Mucosa of stomach (tissue), 1 donor: ENCODE measurements around the gene CD247.

ENCODE experiments used
- H3K27me3 ChIP-seq: one replicate; pipeline ENCODE4 v1.7.0; 2013; ENCODE audit warnings: mild to moderate bottlenecking, low read length; ENCODE audit not compliant: control insufficient read depth, insufficient read depth
- H3K36me3 ChIP-seq: one replicate; pipeline ENCODE4 v1.7.0; 2013; ENCODE audit warnings: low read length; ENCODE audit not compliant: control insufficient read depth, insufficient read depth
- H3K4me1 ChIP-seq: one replicate; pipeline ENCODE4 v1.7.0; 2013; ENCODE audit warnings: mild to moderate bottlenecking, low read length; ENCODE audit not compliant: control insufficient read depth, insufficient read depth
- H3K4me3 ChIP-seq: one replicate; pipeline ENCODE4 v1.7.0; 2013; ENCODE audit warnings: low read length
- H3K9ac ChIP-seq: one replicate; pipeline ENCODE4 v1.7.0; 2013; ENCODE audit warnings: mild to moderate bottlenecking, low read length, moderate library complexity
- H3K9me3 ChIP-seq: one replicate; pipeline ENCODE4 v1.7.0; 2013; ENCODE audit warnings: mild to moderate bottlenecking, low read length, moderate library complexity; ENCODE audit not compliant: control insufficient read depth
- donor health status: Pancreatic carcinoma.

CD247 gene

DNA sequence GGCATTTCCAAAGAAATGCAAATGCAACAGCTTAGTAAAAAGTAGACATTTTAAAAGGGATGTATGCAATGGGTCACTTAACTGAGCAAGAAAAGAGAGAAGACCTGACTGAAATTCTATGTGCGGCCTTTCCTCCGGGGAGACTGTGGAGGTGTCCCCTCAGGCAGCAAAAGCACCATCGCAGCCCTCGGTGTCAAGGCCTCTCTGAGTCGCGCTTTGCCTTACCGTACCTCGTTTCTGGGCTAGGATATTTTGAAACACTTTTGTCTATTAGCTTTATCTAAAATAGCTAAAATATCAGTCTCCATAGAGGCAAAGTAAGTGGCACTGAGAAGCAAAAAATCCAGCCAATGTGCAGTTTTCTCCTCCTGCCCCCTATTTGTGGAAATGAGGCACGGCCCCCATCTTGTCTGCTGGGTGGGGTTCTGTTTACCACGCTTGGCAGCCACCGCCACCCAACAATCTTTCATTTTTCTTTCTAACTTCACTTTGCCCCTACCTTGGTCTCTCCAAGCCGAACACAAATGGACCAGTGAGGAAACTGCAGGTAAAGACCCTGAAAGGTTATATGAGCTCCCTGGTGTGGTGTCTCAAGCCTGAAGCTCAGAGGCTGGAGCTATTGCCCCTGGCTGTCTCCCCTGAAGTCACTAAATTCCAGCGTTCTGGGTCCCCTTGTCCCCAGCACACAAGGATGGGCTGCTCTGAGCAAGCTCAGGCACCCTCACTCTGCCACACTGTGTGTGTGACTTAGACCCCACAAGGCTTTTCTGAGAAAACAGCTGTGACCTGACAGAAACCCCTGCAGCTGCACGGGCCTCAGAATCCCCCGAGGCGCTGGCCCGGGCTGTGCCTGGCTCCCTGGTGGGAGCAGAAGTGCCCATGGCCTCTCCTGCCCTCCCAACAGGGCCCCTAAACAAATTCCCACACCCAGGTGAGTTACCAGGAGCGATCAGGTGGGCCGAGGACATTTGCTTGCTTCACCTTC is 1.6 kb downstream of the CD247 start:
- no peaks in the 10 kb centered on the region for H3K4me1 ChIP-seq
- H3K36me3 ChIP-seq = no peaks in the 10 kb centered on the region
- H3K27me3 ChIP-seq = no peaks in the 10 kb centered on the region
- no peak overlapping the region for H3K9ac ChIP-seq
- H3K9me3 ChIP-seq = no peaks in the 10 kb centered on the region
- H3K4me3 ChIP-seq = no peak overlapping the region

DNA sequence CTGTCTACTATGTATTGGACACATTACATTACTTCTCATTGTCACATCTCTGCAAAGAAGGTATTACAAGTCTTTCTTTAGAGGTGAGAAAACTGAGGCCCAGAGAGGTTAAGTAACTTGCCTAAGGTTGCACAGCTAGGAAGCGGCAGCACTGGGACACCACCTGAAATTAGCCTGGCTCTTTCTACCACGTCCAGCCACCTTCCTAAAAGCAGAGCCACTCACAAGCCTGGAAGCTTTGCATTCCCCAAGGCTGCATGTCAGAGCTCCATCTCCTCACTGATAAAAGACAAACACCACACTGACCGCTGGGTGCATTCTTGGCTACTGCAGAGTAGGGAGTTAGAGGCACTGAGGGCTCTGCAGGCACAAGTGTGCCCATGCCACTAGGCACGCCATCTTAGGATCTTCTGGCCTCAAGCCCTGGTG is 2.4 kb downstream of the CD247 start:
- H3K4me3 ChIP-seq = no peak overlapping the region

DNA sequence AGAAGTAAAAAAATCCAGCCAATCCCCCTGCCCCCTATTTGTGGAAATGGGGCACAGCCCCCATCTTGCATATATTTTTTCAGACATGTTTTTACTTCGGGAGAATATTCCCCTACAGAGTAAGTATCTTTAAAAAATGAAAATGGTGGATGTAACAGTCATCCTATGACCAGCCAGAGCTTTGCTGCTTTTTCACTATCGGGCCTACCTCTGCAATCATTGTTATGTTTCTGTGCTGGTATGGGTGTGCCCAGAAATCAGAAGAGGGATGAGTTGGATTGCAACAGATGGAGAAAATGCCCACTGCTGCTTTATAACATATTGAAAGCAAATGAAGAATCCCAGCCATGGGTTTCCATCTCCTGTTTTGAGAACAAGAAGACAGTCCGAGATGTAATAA is 2.9 kb downstream of the CD247 start:
- H3K27me3 ChIP-seq = no peaks in the 10 kb centered on the region
- H3K9me3 ChIP-seq = no peaks in the 10 kb centered on the region
- H3K4me3 ChIP-seq = no peak overlapping the region
- no peaks in the 10 kb centered on the region for H3K4me1 ChIP-seq
- H3K9ac ChIP-seq = no peak overlapping the region
- no peaks in the 10 kb centered on the region for H3K36me3 ChIP-seq

More for the DNA sequence above, 2.4 kb downstream of the CD247 start:
- Histone ChIP-seq H3K9ac (no peak overlapping the region), H3K27me3 (no peaks in the 10 kb centered on the region), H3K36me3 (no peaks in the 10 kb centered on the region), H3K4me1 (no peaks in the 10 kb centered on the region), H3K9me3 (no peaks in the 10 kb centered on the region)

DNA sequence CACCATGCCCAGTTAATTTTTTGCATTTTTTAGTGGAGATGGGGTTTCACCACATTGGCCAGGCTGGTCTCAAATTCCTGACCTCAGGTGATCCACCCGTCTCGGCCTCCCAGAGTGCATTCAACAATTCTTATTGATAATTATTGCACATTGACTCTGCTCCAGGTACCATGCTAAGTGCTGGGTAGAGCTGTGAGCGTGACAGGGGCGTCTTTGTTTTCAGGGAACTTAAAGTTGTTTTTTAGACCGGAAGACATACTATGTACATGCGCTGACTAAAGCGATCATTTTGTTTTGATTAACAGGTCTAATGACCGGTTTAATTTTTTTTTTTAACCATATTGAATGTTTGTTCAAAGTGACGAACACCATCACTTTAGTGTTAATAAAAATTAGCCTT is 4.0 kb downstream of the CD247 start:
- Histone ChIP-seq H3K4me1 (no peaks in the 10 kb centered on the region), H3K27me3 (no peaks in the 10 kb centered on the region), H3K9ac (no peak overlapping the region), H3K4me3 (no peak overlapping the region), H3K9me3 (no peaks in the 10 kb centered on the region), H3K36me3 (no peaks in the 10 kb centered on the region)

DNA sequence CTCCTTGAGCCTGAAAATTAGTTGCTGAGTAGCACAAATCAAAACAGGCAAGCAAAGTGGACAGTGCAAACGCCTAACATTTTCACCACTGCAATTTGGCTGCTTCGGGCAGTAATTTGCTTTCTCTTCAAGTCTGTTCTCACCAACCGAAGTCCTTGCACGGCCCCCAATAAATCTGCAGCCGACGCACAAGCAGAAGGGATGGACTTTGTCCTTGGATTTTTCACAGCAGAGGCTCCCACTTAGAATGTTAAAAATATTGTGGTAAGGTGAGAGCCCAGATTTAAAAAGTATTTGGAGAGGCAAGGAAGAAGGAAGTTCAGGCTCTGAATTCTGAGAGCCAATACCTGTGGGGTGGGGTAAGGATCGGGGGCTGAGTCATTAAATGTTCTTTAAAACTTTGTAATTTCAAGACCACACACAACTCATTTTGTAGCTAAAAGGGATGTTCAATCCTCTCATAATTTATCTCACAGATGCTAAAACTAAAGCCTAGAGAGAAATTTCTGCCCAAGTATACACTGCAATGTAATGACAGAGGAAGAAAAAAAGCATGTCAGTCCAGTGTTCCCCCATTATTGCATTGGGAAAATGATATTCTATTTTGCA is 6.2 kb downstream of the CD247 start:
- no peaks in the 10 kb centered on the region for H3K27me3 ChIP-seq
- H3K36me3 ChIP-seq = no peaks in the 10 kb centered on the region
- no peaks in the 10 kb centered on the region for H3K9me3 ChIP-seq
- H3K9ac ChIP-seq = no peak overlapping the region
- no peak overlapping the region for H3K4me3 ChIP-seq
- no peaks in the 10 kb centered on the region for H3K4me1 ChIP-seq

DNA sequence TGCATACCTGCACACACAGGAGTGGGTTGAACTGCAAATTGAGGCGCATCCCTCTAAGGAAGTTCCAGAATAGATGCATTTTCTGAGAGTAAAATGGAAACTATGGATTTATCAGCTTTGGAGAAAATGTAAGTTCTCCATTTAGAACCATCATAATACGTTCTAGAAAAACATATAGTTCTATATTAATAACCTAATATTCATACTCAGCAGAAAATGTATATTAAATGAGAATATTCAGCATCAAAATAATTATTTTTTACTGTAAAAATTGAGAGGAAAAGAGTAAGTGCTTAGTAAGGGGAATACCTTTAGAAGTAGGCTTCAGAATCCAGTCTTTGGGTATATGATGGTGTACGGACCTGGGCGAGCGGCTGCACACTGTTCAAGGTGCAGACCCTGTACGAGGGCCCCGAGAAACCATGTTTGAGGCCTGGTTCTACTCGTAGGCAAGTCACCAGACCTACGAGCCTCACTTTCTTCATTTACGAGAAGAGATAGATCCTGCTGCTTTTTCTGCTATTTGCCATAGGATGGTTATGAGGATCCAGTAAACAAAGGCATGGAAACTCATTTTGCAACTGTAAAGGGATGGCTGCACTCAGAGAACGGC is 6.8 kb downstream of the CD247 start:
- Histone ChIP-seq H3K27me3 (no peaks in the 10 kb centered on the region), H3K4me3 (no peak overlapping the region), H3K4me1 (no peaks in the 10 kb centered on the region), H3K9ac (no peak overlapping the region), H3K36me3 (no peaks in the 10 kb centered on the region), H3K9me3 (no peaks in the 10 kb centered on the region)

DNA sequence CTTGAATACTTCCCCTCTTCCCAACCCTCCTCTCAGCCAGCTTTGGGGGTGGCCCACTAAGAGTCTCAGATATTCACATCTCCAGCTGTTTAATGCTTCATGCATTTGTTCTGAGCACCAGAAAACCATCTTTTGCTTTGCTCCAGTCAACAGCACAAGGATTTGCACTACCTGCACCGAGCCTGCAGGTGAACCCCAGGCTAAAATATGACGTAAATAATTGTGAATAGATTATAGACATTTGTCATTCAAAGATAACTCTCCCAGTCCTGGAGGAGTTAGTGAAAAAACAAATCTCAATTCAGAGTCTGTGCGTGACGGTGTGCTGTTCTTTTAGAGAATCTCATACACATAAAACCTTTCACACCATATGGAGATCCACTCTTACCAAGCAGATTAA is 7.4 kb downstream of the CD247 start:
- Histone ChIP-seq H3K27me3 (no peaks in the 10 kb centered on the region), H3K4me1 (no peaks in the 10 kb centered on the region), H3K36me3 (no peaks in the 10 kb centered on the region), H3K9me3 (no peaks in the 10 kb centered on the region), H3K9ac (no peak overlapping the region), H3K4me3 (no peak overlapping the region)

DNA sequence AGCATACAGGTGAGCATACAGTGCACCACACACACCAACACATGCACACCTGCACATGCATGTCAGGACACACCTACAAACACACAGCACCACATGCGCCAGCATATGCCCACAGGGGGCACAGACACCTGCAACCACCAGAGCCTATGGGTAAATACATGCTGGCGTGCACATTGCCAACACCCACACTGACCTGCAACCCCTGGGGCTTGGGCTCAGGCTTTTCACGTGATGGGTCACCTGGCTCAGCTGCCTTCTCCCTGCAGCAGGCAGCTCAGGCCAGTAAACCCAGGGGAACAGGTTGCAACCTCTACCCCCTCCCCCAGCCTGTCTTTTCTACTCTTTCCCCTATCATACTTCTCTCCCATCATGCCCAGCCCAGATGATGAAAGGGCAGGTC is 8.1 kb downstream of the CD247 start:
- H3K9ac ChIP-seq = no peak overlapping the region
- no peaks in the 10 kb centered on the region for H3K27me3 ChIP-seq
- no peak overlapping the region for H3K4me3 ChIP-seq
- no peaks in the 10 kb centered on the region for H3K36me3 ChIP-seq
- no peaks in the 10 kb centered on the region for H3K9me3 ChIP-seq
- no peaks in the 10 kb centered on the region for H3K4me1 ChIP-seq

DNA sequence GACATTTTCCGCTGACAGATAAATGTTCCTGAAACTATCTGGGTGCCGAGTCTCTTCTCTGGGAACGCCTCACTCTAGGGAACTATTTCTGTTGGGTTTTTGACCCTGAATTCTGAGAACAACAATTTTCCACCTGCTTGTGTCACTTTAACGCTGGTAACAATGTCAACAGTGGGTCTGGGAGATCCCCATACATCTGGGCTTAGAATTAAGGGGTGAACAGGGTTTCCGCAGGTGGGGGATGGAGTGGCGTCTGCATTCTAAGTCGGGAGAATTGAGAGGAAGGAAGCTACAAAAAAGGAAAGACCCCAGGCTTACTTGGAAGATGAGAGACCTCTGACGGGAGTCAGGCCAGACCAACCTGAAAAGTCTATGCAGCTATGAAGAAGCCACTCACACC is 8.7 kb downstream of the CD247 start:
- H3K27me3 ChIP-seq = no peaks in the 10 kb centered on the region
- no peaks in the 10 kb centered on the region for H3K9me3 ChIP-seq
- no peak overlapping the region for H3K9ac ChIP-seq
- no peaks in the 10 kb centered on the region for H3K36me3 ChIP-seq
- H3K4me1 ChIP-seq = no peaks in the 10 kb centered on the region
- H3K4me3 ChIP-seq = no peak overlapping the region

DNA sequence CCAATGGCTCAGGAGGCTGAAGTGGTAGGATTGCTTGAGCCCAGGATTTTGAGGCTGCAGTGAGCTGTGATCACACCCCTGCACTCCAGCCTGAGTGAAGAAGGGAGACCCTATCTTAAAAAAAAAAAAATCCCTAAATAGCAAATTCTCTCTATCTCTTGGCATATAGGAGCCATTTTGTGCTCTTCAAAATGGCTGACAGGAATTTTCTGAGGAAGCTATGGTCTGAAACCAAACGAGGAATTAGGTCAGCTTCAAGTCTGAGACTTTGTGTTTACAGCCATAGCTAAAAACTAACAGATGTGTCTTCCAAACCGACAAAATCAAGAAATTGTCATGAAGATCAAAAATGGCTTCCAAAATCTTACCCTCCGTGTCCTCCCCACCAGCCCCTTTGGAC is 10.6 kb downstream of the CD247 start:
- H3K27me3 ChIP-seq = no peaks in the 10 kb centered on the region
- no peak overlapping the region for H3K9ac ChIP-seq
- H3K4me1 ChIP-seq = no peaks in the 10 kb centered on the region
- H3K4me3 ChIP-seq = no peak overlapping the region
- H3K36me3 ChIP-seq = no peaks in the 10 kb centered on the region
- no peaks in the 10 kb centered on the region for H3K9me3 ChIP-seq

- Histone ChIP-seq H3K36me3 (no peaks in the 10 kb centered on the region), H3K27me3 (no peaks in the 10 kb centered on the region), H3K9me3 (no peaks in the 10 kb centered on the region), H3K9ac (no peak overlapping the region), H3K4me1 (peaks cover 7% of the 10 kb centered on the region), H3K4me3 (no peak overlapping the region)
Measured at GRCh38 chr1:167504467-167504827, 13.9 kb downstream of the CD247 start.
